KBM-7 (cell line): Measurements from ENCODE around the gene MEIS1.

Experiments
- DNase-seq: peaks from one replicate; pipeline ENCODE4 v3.0.0-alpha.2; 2015
- in situ Hi-C: fragments of 300-500 bp; cut with MboI; formaldehyde crosslinking; loops from 2 replicates; pipeline ENCODE4 v1.14.3; 2020; ENCODE audit warnings: low sequenced_read_pairs, low pct_unique_long_range_greater_than_20kb, mixed read lengths

MEIS1 gene

GRCh38 chr2:66523377-66523969 is 88.5 kb downstream of the MEIS1 start:
- in situ Hi-C loops, result no loop called here
- DNase-seq, result no peak

- DNase-seq, result no peak
- in situ Hi-C loops, result no loop called here
These were observed 89.1 kb downstream of the MEIS1 start for GRCh38 chr2:66523990-66524389.

- DNase-seq, result no peak
- in situ Hi-C loops, result no loop called here
These were observed 90.7 kb downstream of the MEIS1 start for GRCh38 chr2:66525606-66526005.

- no peak for DNase-seq
- in situ Hi-C loops, result no loop called here
These were observed 91.3 kb downstream of the MEIS1 start for GRCh38 chr2:66526180-66526579.

GRCh38 chr2:66528974-66529724 is 94.2 kb downstream of the MEIS1 start:
- no peak for DNase-seq
- in situ Hi-C loops, result no loop called here

- DNase-seq, result no peak
These were observed 95.7 kb downstream of the MEIS1 start for GRCh38 chr2:66530651-66531050.

GRCh38 chr2:66531155-66531554 is 96.2 kb downstream of the MEIS1 start:
- in situ Hi-C loops, result no loop called here
- no peak for DNase-seq

More at GRCh38 chr2:66530651-66531050, 95.7 kb downstream of the MEIS1 start:
- in situ Hi-C loops, result no loop called here

- in situ Hi-C loops, result no loop called here
- no peak for DNase-seq
These were observed 96.6 kb downstream of the MEIS1 start for GRCh38 chr2:66531567-66531966.

- no peak for DNase-seq
- in situ Hi-C loops, result no loop called here
These were observed 98.3 kb downstream of the MEIS1 start for GRCh38 chr2:66532972-66533868.

GRCh38 chr2:66534461-66534860 is 99.5 kb downstream of the MEIS1 start:
- in situ Hi-C loops, result no loop called here
- no peak for DNase-seq

GRCh38 chr2:66535574-66536289 is 100.8 kb downstream of the MEIS1 start:
- DNase-seq, result no peak
- in situ Hi-C loops, result no loop called here

GRCh38 chr2:66536290-66536673 is 101.4 kb downstream of the MEIS1 start:
- DNase-seq, result no peak
- in situ Hi-C loops, result no loop called here

GRCh38 chr2:66536997-66537396 is 102.1 kb downstream of the MEIS1 start:
- in situ Hi-C loops, result no loop called here
- DNase-seq, result no peak

GRCh38 chr2:66538291-66538690 is 103.4 kb downstream of the MEIS1 start:
- no peak for DNase-seq
- in situ Hi-C loops, result no loop called here

GRCh38 chr2:66539452-66539851 is 104.5 kb downstream of the MEIS1 start:
- in situ Hi-C loops, result no loop called here
- no peak for DNase-seq

GRCh38 chr2:66541646-66542045 is 106.7 kb downstream of the MEIS1 start:
- DNase-seq, result no peak
- in situ Hi-C loops, result no loop called here

- no peak for DNase-seq
- in situ Hi-C loops, result no loop called here
These were observed 108.4 kb downstream of the MEIS1 start for GRCh38 chr2:66543257-66543767.

- DNase-seq, result no peak
- in situ Hi-C loops, result no loop called here
These were observed 109.3 kb downstream of the MEIS1 start for GRCh38 chr2:66544258-66544657.

- in situ Hi-C loops, result no loop called here
- DNase-seq, result no peak
These were observed 110.3 kb downstream of the MEIS1 start for GRCh38 chr2:66545258-66545657.
